Activated naive CD4-positive, alpha-beta T cell treated with anti-CD3 and anti-CD28 coated beads, Interleukin-2, amount 50 U/mL, for 72 hours (primary cell): Measurements from ENCODE around the gene SEC14L3. TPM values are rescaled to one million over a fixed set of nuclear protein-coding genes. Genes with fewer than 3 reads are reported as not detected.

ENCODE experiments used
- ATAC-seq, 2 donors: fragments of 150-1000 bp; cut with Tn5 transposase; 2 replicates each; pipeline ENCODE4 v1.10.0; 2021; ENCODE audit warnings: mild to moderate bottlenecking in 2 of 2, moderate library complexity in 2 of 2
- DNase-seq, 2 donors: peaks; one replicate each; pipeline ENCODE4 v3.0.0; 2021 to 2022; ENCODE audit warnings: low spot score in 2 of 2
- H3K27ac Mint-ChIP-seq, 2 donors: one replicate each; pipeline ENCODE4 v1.8.0; 2022; ENCODE audit warnings: mild to moderate bottlenecking in 2 of 2, mixed read lengths in 2 of 2
- H3K36me3 Mint-ChIP-seq, 2 donors: one replicate each; pipeline ENCODE4 v1.8.0; 2022; ENCODE audit warnings: mixed read lengths in 2 of 2
- H3K9me3 Mint-ChIP-seq, 2 donors: one replicate each; pipeline ENCODE4 v1.8.0; 2022; ENCODE audit warnings: mixed read lengths in 2 of 2
- total RNA-seq, 2 donors: library from RNA; stranded (reverse); gene quantifications; one replicate each; pipeline ENCODE4 v1.2.3, GENCODE V29; 2022

Gene SEC14L3
- total RNA-seq, 2 donors from 2014 or later = not detected

DNA sequence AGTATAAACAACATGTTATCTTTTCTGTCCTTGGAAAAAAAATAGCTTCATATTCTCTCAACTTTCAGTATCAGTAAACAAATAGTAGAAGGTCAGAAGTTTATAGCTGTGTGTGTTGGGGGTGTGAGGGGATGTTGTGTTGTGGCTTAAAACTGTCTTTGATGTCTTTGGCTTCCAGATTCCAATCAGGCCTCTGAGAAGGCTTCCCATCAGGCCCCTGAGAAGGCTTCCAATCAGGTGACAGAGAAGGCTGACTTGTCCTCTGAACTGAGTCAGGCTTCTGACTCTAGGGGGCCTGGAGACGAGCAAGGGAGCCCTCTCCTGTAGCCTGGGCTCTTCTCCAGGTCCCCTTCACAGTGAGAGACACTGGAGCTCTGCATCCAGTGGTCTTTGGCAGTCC is 37.0 kb downstream of the SEC14L3 start:
- peak overlapping the region; percentile 84 to 90 for H3K27ac Mint-ChIP-seq

DNA sequence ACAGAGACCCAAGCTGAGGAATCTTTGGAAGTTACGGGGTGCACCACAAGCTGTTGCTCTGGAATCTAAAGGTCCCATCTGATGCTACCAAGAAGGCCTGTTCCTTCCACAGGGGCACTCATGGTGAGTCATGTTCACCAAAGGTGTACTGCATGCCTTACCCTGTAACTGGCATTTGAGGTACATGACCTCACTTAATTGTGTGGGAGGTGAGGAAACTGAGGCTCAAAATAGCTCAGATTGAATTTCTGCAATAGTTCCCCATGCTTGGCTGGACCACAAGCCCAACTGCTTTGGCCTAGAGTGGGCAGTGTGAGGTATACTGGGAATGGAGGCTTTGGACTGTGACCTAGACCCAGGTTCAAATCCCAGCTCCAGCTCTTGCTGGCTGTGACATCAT is 38.0 kb downstream of the SEC14L3 start:
- DNase-seq = no peak
- H3K27ac Mint-ChIP-seq = peak overlapping the region in 1 of 2 donors; percentile 90
- ATAC-seq = peak in 1 of 2 donors; percentile 80
- peaks cover 16 to 19% of the 10 kb centered on the region in 2 donors for H3K36me3 Mint-ChIP-seq
- H3K9me3 Mint-ChIP-seq = peaks cover 10 to 16% of the 10 kb centered on the region in 2 donors

More for the DNA sequence above, 37.0 kb downstream of the SEC14L3 start:
- ATAC-seq (no peak), DNase-seq (no peak)
- Mint-ChIP-seq H3K36me3 (peaks cover 17 to 19% of the 10 kb centered on the region in 2 donors), H3K9me3 (peaks cover 10 to 16% of the 10 kb centered on the region in 2 donors)

DNA sequence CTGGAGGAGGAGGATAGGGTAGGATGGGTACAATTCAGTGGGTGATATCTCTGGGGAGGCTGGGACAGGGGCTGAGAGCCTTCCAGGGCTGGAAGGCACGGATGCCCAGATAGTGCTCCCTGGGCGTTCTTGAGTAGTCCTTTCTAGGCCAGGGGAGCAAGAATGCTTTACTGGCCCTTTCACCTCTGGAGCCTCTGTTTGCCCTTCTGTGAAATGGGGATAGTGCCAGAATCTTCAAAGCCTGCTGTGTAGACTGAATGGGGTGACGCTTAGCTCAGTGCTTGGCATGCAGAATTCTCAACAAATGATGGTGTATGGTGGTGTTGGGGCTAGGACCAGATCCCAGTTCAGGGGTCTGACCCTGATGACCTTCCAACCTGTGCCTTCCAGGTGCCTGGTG is 38.6 kb downstream of the SEC14L3 start:
- Mint-ChIP-seq H3K27ac (no peak overlapping the region), H3K36me3 (peaks cover 16 to 19% of the 10 kb centered on the region in 2 donors), H3K9me3 (peaks cover 10 to 16% of the 10 kb centered on the region in 2 donors)
- DNase-seq (no peak), ATAC-seq (no peak)

DNA sequence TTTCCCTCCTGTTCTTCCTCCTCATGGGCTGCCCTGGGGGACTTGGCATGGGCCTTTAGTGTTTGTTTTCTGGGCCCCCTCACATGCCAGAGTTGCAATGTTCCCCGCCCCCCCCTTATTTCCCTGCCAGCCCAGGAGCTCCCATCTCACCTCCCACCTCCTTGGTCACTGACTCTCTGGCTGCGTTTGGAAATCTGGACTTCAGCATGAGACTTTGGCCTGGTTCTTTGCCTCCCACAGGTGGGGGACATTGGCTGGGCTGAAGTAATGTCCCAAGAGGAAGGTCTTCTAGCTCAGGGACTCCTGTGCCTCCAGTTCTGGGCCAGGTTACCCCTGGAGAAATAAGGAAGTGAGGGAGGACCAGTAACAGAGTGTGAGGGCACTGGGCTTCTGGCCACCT is 39.3 kb downstream of the SEC14L3 start:
- ATAC-seq = no peak

DNA sequence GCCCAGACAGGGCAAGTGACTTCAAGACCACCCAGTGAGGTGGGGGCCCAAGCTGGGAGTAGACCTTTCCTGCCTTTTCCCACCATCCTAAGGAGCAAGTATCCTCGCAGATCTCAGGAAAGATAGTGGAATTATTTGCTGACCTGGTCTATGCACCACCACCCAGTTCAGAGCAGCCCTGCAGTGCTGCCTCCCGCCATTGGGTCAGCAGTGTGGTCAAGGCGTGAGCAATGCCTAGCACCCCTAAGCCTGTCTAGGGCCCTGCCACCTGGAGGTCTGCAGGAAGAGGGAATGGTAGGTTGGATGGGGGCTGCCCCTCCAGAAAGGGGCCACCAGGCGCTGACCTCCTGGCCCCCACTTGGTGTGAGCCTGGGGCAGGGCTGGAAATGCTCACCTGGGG is 39.7 kb downstream of the SEC14L3 start:
- DNase-seq (no peak), ATAC-seq (no peak)
- H3K9me3 Mint-ChIP-seq = peaks cover 10 to 16% of the 10 kb centered on the region in 2 donors
- peaks cover 14 to 21% of the 10 kb centered on the region in 2 donors for H3K36me3 Mint-ChIP-seq
- H3K27ac Mint-ChIP-seq = no peak overlapping the region

More for the DNA sequence above, 39.3 kb downstream of the SEC14L3 start:
- Mint-ChIP-seq H3K9me3 (peaks cover 10 to 16% of the 10 kb centered on the region in 2 donors), H3K27ac (no peak overlapping the region), H3K36me3 (peaks cover 16 to 19% of the 10 kb centered on the region in 2 donors)
- no peak for DNase-seq

DNA sequence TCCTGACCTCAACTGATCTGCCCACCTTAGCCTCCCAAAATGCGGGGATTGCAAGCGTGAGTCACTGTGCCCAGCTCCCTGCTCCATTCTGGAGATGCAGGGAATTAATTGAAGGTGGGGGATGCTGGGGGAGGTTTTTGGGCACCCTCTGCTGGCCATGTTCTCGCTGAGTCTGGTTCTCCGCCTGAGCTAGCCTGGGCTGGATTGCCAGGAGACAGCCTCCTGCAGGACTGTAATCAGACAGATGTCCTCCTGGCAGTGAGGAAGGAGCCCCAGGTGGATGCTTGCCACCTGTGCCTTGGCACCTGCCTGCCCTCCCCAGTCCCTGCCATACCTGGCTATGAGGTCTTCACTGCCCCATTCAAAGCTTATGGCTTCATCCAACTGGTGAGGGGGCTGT is 40.9 kb downstream of the SEC14L3 start:
- no peak for DNase-seq
- peaks cover 14 to 31% of the 10 kb centered on the region in 2 donors for H3K36me3 Mint-ChIP-seq

DNA sequence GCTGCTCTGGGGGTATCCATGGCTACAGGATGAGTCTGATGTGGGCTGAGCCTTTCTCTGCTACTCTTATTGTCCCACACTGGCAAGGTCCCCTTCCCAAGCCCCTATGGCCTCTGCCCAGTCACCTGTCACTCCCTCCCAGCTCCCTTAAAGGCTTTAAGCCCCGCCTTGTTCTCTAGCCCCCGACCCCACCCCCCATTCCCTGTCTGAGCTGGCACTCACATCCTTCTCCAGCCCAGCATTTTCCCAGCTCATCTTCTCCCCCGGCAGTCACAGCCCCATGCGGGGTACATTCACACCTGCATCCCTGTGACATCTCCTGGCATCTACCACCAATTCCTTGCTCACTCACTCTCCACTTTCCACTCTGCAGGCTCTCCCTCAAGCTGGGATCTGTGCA is 41.9 kb downstream of the SEC14L3 start:
- Mint-ChIP-seq H3K9me3 (peaks cover 0 to 4% of the 10 kb centered on the region in 2 donors), H3K27ac (peak overlapping the region in 1 of 2 donors; percentile 76), H3K36me3 (peaks cover 12 to 26% of the 10 kb centered on the region in 2 donors)
- no peak for DNase-seq
- ATAC-seq = no peak

More for the DNA sequence above, 40.9 kb downstream of the SEC14L3 start:
- H3K27ac Mint-ChIP-seq = no peak overlapping the region
- H3K9me3 Mint-ChIP-seq = peaks cover 9 to 12% of the 10 kb centered on the region in 2 donors
- no peak for ATAC-seq

DNA sequence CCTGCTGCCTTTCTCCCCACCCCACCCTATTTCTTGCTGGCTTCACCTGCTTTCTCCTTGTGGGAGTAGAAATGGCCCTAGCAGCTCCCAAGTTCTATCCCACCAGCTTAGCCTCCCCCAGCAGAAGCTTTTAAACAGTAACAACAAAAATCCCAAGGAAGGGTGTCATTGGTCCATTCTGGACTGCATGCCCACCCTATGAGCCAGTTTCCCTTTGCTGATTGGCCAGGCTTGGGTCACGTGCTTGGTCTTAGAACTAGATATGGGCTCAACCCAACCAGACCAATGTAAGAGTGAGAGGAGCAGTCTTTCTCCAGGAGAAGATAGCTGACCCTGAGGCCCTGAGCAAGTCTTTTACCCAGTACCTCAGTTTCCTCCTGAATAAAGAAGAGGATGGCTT is 43.9 kb downstream of the SEC14L3 start:
- no peak for ATAC-seq
- peaks cover 12 to 22% of the 10 kb centered on the region in 2 donors for H3K36me3 Mint-ChIP-seq
- H3K9me3 Mint-ChIP-seq = no peaks in the 10 kb centered on the region
- H3K27ac Mint-ChIP-seq = no peak overlapping the region
- no peak for DNase-seq

DNA sequence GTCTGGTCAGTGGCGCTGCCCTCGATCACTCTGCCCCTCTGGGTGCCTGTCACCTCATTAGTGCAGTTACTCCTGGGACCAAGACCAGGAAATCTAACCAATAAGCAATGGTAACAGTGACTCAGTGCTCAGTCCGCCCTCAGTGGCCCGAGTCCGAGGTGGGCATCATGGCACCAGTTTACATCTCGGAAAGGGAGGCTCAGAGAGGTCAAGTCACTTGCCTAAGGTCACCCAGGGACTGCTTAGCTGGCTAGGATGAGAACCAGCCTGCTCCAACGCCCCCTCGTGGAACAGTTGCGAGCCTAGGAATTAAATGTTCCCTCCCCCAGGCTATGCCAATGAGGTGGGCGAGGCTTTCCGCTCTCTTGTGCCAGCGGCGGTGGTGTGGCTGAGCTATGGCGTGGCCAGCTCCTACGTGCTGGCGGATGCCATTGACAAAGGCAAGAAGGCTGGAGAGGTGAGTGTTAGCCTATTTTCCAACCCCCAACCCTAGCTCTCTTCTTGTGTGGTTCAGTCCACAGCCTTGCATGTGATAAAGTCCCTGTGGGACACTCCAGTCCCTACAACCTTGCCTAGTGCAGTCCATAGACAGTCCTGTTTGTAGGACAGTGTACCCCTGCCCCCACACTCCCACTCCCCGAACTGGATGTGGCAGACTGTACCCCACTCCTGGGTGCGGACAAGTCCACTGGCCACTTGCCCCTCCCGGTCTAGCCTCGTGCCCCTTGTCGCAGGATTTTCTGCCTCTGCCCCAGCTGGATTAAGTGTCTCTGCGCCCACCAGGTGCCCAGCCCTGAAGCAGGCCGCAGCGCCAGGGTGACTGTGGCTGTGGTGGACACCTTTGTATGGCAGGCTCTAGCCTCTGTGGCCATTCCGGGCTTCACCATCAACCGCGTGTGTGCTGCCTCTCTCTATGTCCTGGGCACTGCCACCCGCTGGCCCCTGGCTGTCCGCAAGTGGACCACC is 45.1 kb downstream of the SEC14L3 start:
- Mint-ChIP-seq H3K27ac (peak overlapping the region; percentile 93 to 95), H3K9me3 (no peaks in the 10 kb centered on the region), H3K36me3 (peaks cover 12 to 34% of the 10 kb centered on the region in 2 donors)
- DNase-seq (peak; percentile 87), ATAC-seq (peak; percentile 40 to 52)

DNA sequence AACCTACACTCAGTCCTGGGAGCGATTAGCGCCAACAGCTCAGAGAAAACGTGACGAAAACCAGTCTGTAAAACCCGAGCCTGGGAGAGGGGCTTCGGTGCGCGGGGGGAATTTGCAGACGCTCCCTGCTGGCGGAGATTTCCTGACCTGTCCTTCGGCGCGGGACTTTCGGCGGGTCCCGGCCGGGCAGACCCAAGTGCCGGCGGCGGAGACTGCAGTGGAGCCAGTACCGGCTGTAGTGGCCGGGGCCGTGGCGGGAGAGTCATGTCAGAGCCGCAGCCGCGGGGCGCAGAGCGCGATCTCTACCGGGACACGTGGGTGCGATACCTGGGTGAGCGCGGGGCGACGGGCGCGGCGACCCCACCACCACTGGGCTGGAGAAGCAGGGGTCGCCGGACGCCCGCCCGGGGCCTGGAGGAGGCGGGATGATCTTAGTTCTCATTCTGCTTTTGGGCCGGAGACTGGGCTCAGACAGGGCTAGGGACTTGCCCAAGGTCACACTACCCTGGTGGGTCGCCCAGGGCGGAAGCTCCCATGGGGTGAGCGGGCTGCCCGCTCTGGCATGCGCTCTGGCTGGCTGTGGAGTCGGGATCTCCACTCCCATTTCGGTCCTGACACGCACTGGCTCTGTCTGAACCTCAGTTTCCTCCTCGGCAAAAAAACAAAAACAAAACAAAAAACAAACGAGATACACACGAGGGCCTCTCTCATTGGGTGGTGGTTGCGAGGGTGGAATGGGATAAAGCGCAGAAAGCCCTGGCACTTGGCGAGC is 46.0 kb downstream of the SEC14L3 start, which contains the start of gene MTFP1:
Gene MTFP1, plus strand, starts transcription at position 153 of the 772 bp plus-strand sequence. Its CDS starts 112 bp downstream, at position 265.
- H3K36me3 Mint-ChIP-seq = peaks cover 12 to 35% of the 10 kb centered on the region in 2 donors
- peak in 1 of 2 donors; percentile 6 for ATAC-seq

DNA sequence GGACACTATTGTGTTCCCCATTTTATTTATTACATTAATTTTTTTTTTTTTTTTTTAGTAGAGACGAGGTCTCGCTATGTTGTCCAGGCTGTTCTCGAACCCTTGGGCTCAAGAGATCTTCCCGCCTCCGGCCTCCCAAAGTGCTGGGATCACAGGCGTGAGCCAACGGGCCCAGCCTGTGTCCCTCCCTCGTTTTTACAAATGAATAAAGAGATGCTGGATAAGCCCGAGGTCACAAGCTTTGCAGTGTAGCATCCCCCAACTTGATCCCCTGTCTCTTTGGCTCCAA is 46.5 kb downstream of the SEC14L3 start:
- no peak for DNase-seq
- ATAC-seq = no peak
- no peaks in the 10 kb centered on the region for H3K9me3 Mint-ChIP-seq
- peak overlapping the region; percentile 95 to 97 for H3K27ac Mint-ChIP-seq
- H3K36me3 Mint-ChIP-seq = peaks cover 15 to 36% of the 10 kb centered on the region in 2 donors

More for the DNA sequence above, 46.0 kb downstream of the SEC14L3 start, which contains the start of gene MTFP1:
- DNase-seq = peak; percentile 56 to 65
- peak within 1 kb of the TSS; percentile 95 to 97 for H3K27ac Mint-ChIP-seq
- no peaks in the 10 kb centered on the region for H3K9me3 Mint-ChIP-seq

DNA sequence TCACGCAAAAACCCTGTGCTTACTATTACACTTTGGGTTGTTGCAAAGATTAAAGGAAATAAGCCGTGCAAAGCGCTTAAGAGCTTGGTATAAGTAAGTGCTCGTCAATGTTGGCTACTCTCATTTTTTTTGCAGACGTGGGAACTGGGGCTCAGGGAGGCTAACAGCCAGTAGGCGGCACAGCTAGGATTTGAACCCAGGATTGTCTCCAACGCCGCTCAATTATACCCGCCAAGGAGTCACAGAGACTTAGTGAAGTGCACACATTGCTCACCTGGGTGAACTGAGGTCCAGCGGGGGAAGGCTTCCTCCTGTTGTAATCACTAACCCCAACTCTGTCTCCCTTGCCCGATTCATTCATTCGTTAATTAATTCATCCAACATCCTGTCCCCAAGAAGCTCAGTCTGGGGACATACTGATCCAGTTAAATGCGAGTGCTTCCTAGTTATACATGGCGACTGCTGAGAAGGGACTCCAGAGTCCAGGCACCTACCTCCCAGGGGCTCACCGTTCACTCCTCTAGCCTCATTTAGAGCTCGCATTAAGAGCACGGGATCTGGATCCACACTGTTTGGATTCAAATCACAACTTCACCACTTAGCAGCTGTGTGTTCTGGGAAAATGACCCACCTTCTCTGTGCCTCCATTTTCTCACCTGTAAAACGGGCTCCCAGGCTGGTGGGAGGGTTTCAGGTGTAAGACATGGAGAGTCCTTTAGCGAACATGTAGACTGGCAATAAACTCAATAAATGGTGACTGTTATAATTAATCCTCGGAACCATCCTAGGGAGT is 47.1 kb downstream of the SEC14L3 start:
- no peak for ATAC-seq
- H3K27ac Mint-ChIP-seq = peak overlapping the region; percentile 90 to 95
- DNase-seq = peak in 1 of 2 donors; percentile 28
- H3K36me3 Mint-ChIP-seq = peaks cover 19 to 41% of the 10 kb centered on the region in 2 donors
- no peaks in the 10 kb centered on the region for H3K9me3 Mint-ChIP-seq

DNA sequence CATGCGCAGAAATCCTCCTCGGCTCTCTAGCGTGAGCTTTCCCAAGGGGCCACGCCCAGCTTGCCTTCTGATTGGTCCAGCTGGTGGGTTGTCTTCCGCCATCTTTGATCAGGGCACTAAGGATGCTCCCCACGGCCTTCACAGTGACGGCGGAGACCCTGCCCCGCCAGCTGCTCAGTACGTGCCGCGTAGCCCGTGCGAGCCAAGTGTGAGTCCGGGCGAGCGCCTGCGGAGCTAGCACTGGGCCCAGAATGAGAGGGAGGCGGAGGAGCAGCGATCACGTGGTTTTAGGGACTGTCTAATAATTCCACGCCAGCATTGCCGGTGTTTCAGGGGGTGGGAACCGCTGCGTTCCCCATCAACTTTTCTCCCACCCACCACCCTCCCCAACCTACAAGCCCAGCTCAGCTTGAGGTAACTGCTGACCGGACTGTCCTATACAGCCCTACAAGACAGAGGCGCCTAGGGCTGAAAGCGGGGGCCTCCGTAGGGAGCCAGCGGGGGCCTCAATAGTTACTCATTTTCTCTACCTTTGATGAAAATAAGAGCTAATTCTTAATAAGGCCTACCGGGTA is 47.8 kb downstream of the SEC14L3 start:
- Mint-ChIP-seq H3K9me3 (no peaks in the 10 kb centered on the region), H3K27ac (peak overlapping the region; percentile 95 to 98), H3K36me3 (peaks cover 19 to 41% of the 10 kb centered on the region in 2 donors)
- peak; percentile 96 to 98 for DNase-seq
- peak; percentile 77 to 92 for ATAC-seq

DNA sequence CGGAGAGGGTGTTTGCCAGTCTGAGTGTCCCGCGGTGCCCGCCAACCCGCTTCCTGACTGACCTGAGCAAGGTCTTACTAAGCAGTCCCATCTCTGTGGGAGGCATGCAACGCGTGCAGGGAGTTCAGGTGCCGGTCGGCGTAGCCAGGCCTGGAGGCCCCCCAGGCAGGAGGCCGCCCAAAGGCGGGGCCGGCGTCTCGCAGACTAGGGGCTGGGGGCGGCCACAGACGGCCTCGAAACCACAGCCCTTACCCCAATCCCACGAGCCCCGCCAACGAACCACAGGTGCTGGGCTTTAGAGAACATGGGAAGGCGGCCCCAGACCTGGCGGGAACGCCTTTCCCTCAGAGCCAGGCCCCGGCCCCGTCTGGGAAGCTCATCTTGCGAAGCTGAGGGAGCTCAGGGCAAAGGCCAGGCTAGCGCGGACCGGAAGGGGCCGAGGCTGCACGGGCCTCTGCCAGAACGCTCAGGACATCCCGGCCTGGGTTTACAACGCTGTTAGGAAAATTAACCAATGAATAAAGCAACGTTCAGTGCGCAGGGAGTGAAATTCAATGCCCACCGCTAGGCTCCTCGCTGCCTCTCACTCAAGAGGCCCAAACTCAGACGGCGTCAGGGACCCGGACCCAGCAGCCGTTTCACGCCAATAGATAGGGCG is 48.4 kb downstream of the SEC14L3 start:
- Mint-ChIP-seq H3K9me3 (no peaks in the 10 kb centered on the region), H3K36me3 (peaks cover 19 to 43% of the 10 kb centered on the region in 2 donors), H3K27ac (peak overlapping the region; percentile 95 to 98)
- peak; percentile 5 to 48 for ATAC-seq
- peak; percentile 50 to 82 for DNase-seq
